Type B pancreatic cell (in vitro differentiated cells): Measurements from ENCODE around the gene P2RX2. TPM values are rescaled to one million over a fixed set of nuclear protein-coding genes. Genes with fewer than 3 reads are reported as not detected.

Experiments
- DNase-seq: peaks from one replicate; pipeline ENCODE4 v3.0.0; 2021; ENCODE audit warnings: mixed read lengths; ENCODE audit not compliant: unreplicated experiment; ENCODE audit errors: extremely low spot score
- H3K27ac Mint-ChIP-seq: 2 replicates; pipeline ENCODE4 v1.8.0; 2021; ENCODE audit warnings: mild to moderate bottlenecking, mixed read lengths
- H3K27me3 Mint-ChIP-seq: 2 replicates; pipeline ENCODE4 v1.8.0; 2021; ENCODE audit warnings: mixed read lengths
- H3K36me3 Mint-ChIP-seq: 2 replicates; pipeline ENCODE4 v1.8.0; 2021; ENCODE audit warnings: mixed read lengths
- H3K4me1 Mint-ChIP-seq: one replicate; pipeline ENCODE4 v1.8.0; 2021; ENCODE audit warnings: mixed read lengths; ENCODE audit not compliant: unreplicated experiment
- H3K4me3 Mint-ChIP-seq: 2 replicates; pipeline ENCODE4 v1.8.0; 2021; ENCODE audit warnings: mild to moderate bottlenecking, mixed read lengths
- H3K9me3 Mint-ChIP-seq: 2 replicates; pipeline ENCODE4 v1.8.0; 2021; ENCODE audit warnings: mixed read lengths
- total RNA-seq: library from RNA; stranded (reverse); gene quantifications from 2 replicates; pipeline ENCODE4 v1.2.1, GENCODE V29; 2021; ENCODE audit warnings: low replicate concordance
- TF ChIP-seq, protein P1 (sequence below): fragments of 200-600 bp; sonication (generic); conservative IDR thresholded peaks from 2 replicates; pipeline ENCODE4 v1.5.0; 2021; ENCODE audit warnings: antibody characterized with exemption, mild to moderate bottlenecking

Gene P2RX2
- total RNA-seq, 1 donor from 2014 or later: 2.8 TPM

DNA sequence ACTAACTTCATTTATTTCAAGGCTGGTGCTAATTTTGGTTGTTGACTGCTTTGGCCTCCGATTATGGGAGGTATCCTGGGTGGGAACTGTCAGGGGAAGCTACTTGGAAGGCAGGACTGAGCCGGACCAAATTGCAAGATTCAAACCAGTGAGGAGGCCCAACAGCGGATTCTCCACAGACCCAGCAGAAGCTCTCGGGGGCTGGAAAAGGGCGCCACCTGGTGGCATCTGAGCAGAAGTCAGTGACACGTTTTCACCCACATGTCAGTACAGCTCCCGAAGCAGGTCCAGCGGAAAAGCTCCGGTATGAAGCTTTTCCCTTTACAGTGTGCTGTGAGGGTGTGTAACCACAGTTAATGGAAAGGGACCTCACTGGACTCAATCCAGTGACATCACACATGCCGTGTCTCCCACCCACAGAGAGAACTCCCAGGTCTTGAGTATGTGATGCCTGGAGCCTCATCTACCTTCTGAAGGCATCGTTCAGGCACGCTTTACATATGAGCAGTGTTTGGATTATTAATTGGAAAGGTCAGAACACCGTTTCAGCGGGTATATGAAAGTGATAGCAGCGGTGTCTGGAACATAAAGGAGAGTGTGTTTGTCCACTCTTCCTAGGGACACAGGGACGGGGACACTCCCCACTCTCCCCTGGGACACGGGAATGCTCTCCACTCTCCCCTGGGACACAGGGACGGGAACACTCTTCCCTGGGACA, 3.6 kb upstream of the P2RX2 start:
- peak; percentile 88 for DNase-seq
- Mint-ChIP-seq H3K4me1 (peaks cover 12% of the 10 kb centered on the region), H3K27ac (no peak overlapping the region), H3K36me3 (peaks cover 7% of the 10 kb centered on the region), H3K27me3 (peaks cover 35% of the 10 kb centered on the region), H3K9me3 (peaks cover 3% of the 10 kb centered on the region), H3K4me3 (peak overlapping the region; percentile 47)
- TF ChIP-seq, protein P1, sequence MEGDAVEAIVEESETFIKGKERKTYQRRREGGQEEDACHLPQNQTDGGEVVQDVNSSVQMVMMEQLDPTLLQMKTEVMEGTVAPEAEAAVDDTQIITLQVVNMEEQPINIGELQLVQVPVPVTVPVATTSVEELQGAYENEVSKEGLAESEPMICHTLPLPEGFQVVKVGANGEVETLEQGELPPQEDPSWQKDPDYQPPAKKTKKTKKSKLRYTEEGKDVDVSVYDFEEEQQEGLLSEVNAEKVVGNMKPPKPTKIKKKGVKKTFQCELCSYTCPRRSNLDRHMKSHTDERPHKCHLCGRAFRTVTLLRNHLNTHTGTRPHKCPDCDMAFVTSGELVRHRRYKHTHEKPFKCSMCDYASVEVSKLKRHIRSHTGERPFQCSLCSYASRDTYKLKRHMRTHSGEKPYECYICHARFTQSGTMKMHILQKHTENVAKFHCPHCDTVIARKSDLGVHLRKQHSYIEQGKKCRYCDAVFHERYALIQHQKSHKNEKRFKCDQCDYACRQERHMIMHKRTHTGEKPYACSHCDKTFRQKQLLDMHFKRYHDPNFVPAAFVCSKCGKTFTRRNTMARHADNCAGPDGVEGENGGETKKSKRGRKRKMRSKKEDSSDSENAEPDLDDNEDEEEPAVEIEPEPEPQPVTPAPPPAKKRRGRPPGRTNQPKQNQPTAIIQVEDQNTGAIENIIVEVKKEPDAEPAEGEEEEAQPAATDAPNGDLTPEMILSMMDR: peak; percentile 96

DNA sequence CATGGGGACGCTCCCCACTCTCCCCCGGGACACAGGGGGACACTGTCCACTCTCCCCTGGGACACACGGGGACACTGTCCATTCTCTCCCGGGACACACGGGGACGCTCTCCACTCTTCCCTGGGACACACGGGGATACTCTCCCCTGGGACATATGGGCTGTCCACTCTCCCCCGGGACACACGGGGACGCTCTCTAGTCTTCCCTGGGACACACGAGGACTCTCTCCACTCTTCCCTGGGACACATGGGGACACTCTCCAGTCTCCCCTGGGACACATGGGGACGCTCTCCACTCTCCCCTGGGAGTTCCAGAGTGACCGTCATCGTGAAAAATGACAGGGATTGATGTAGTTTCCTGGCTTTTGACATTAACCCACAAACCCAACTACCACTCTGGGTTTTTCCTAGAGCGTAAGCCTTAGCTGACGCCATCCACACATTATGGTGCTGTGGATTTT, 3.0 kb upstream of the P2RX2 start:
- DNase-seq: no peak
- H3K27ac Mint-ChIP-seq: no peak overlapping the region
- H3K27me3 Mint-ChIP-seq: peaks cover 31% of the 10 kb centered on the region
- H3K4me1 Mint-ChIP-seq: peaks cover 12% of the 10 kb centered on the region
- H3K4me3 Mint-ChIP-seq: no peak overlapping the region
- peaks cover 3% of the 10 kb centered on the region for H3K9me3 Mint-ChIP-seq
- peaks cover 7% of the 10 kb centered on the region for H3K36me3 Mint-ChIP-seq
- TF ChIP-seq, protein P1: no peak

DNA sequence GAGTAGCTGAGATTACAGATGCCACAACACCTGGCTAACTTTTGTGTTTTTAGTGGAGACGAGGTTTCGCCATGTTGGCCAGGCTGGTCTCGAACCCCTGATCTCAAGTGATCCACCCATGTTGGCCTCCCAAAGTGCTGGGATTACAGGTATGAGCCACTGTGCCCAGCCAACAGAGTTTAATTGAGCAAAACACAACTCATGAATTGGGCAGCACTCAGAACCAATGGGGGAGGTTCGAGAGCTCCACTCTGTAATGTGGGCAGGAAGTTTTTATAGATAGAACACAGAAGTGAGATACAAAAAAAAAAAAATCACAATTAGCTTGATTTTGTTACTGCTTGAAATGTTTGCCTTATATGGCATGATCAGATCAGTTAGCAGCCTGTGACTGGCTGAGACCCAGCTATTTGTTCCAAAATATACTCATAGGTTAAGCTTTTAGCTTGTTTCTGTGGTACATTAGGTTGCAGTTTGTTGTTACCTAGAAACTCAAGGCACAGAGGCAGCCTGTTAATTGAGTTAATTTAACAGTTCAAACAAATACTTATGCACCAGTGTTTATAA, 1.4 kb upstream of the P2RX2 start:
- TF ChIP-seq, protein P1: no peak
- Mint-ChIP-seq H3K4me3 (peak overlapping the region; percentile 85), H3K36me3 (peaks cover 7% of the 10 kb centered on the region), H3K27ac (peak overlapping the region; percentile 56), H3K9me3 (peaks cover 3% of the 10 kb centered on the region), H3K27me3 (peaks cover 35% of the 10 kb centered on the region), H3K4me1 (peaks cover 12% of the 10 kb centered on the region)
- no peak for DNase-seq

DNA sequence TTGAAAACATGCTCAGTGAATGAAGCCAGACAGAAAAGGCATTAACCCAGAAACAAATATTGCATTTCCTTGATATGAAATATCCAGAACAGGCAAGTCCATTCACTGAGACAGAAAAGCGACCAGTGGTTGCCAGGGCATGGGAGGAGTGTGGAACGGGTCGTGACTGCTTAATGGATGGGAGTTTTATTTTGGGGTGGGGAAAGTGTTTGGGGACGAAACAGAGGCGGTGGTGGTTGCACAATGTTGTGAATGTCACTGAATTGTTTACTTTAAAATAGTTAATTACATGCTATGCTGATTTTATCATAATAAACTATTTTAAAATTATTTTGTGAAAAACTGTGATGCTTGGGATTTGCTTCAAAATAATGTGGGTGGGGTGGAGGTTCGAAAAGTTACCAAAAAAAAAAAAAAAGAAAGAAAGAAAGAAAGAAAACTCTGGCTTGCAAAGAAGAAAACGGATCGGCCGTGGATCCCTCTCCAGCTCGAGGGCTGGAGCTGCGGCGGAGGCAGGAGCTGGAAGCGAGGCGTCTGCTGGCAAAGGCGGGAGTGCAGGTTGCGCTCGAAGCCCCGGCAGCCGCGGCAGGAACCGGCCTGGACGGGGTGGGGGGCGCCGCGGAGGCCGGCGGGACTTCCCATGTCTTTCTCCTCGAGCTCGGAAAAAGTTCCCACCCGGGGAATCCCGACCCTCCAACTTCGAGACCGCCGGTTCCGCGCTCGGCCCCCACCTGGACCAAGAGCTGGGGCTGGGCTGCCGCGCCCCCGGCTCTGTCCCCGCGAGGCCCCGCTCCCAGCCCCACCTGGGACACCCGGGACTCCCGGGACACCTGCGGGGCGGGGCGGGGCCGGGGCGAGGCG, 524 bp upstream of the P2RX2 start:
- peak overlapping the region; percentile 85 for H3K4me3 Mint-ChIP-seq
- DNase-seq: peak; percentile 70
- peaks cover 36% of the 10 kb centered on the region for H3K27me3 Mint-ChIP-seq
- H3K9me3 Mint-ChIP-seq: peaks cover 3% of the 10 kb centered on the region
- peaks cover 7% of the 10 kb centered on the region for H3K36me3 Mint-ChIP-seq
- peaks cover 20% of the 10 kb centered on the region for H3K4me1 Mint-ChIP-seq
- H3K27ac Mint-ChIP-seq: peak overlapping the region; percentile 56
- TF ChIP-seq, protein P1: no peak

DNA sequence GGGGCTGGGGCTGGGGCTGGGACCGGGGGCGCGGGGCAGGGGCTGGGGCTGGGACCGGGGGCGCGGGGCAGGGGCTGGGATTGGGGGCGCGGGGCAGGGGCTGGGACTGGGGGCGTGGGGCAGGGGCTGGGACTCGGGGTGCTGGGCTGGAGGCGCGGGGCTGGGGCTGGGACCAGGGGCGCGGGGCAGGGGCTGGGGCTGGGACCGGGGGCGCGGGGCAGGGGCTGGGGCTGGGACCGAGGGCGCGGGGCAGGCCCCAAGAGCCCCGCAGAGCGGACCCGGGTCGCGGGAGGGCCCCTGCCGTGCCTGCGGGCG, 452 bp downstream of the P2RX2 start:
- peaks cover 27% of the 10 kb centered on the region for H3K4me1 Mint-ChIP-seq
- no peak for DNase-seq
- H3K9me3 Mint-ChIP-seq: peaks cover 3% of the 10 kb centered on the region
- H3K27ac Mint-ChIP-seq: no peak overlapping the region
- TF ChIP-seq, protein P1: no peak
- no peak overlapping the region for H3K4me3 Mint-ChIP-seq
- peaks cover 7% of the 10 kb centered on the region for H3K36me3 Mint-ChIP-seq
- peaks cover 35% of the 10 kb centered on the region for H3K27me3 Mint-ChIP-seq
